CD4-positive, alpha-beta T cell (primary cell): ENCODE results near the gene ABLIM2. TPM values are rescaled to one million over a fixed set of nuclear protein-coding genes. Genes with fewer than 3 reads are reported as not detected.

Source experiments
- ATAC-seq: fragments of 200-7000 bp; cut with Tn5 transposase; one replicate; pipeline ENCODE4 v1.10.0; 2022; ENCODE audit warnings: mild to moderate bottlenecking; ENCODE audit not compliant: poor library complexity
- CTCF ChIA-PET: fragments of 350-600 bp; sonication (Branson Sonifier 250); formaldehyde crosslinking; loops from one replicate; lab custom pipeline; 2021; ENCODE audit warnings: antibody characterized with exemption, inconsistent platforms; lab: Charles Lee
- POLR2A ChIA-PET: fragments of 350-600 bp; sonication (Branson Sonifier 250); formaldehyde crosslinking; loops from one replicate; lab custom pipeline; 2021; ENCODE audit warnings: antibody characterized with exemption, inconsistent platforms; lab: Charles Lee
- DNase-seq, 14 experiments: peaks; one replicate each; pipeline ENCODE4 v3.0.0-alpha.2; 2013 to 2020; ENCODE audit warnings: mixed read lengths in 2 of 14
- H3K27ac ChIP-seq, 2 donors: one replicate each; pipeline versions ENCODE4 v1.5.1 to v1.7.0; 2013; ENCODE audit warnings: low read length in 2 of 2, low read depth in 1 of 2, mild to moderate bottlenecking in 1 of 2
- H3K27me3 ChIP-seq, 2 experiments: 1 replicate in 1 of 2; 2 replicates in 1 of 2; pipeline versions ENCODE4 v1.6.1 to v1.7.0; 2013; ENCODE audit warnings: low read length in 2 of 2, control low read depth in 1 of 2, mild to moderate bottlenecking in 1 of 2, moderate library complexity in 1 of 2; ENCODE audit not compliant: insufficient read depth in 2 of 2, control insufficient read depth in 1 of 2
- H3K36me3 ChIP-seq: one replicate; pipeline ENCODE4 v1.6.1; 2013; ENCODE audit warnings: low read length, control low read depth; ENCODE audit not compliant: insufficient read depth
- H3K4me1 ChIP-seq: one replicate; pipeline ENCODE4 v1.6.1; 2013; ENCODE audit warnings: low read length, control low read depth; ENCODE audit not compliant: insufficient read depth
- H3K4me3 ChIP-seq: one replicate; pipeline ENCODE4 v1.5.1; 2013; ENCODE audit warnings: mild to moderate bottlenecking, low read length, moderate library complexity
- H3K9me3 ChIP-seq, 2 experiments: 1 replicate in 1 of 2; 2 replicates in 1 of 2; pipeline versions ENCODE4 v1.6.1 to v1.7.0; 2013; ENCODE audit warnings: low read length in 2 of 2, mild to moderate bottlenecking in 2 of 2, control low read depth in 1 of 2, moderate library complexity in 1 of 2; ENCODE audit not compliant: control insufficient read depth in 1 of 2, insufficient read depth in 1 of 2
- H3K27ac Mint-ChIP-seq: one replicate; pipeline ENCODE4 v1.8.0; 2020; ENCODE audit warnings: mixed read lengths
- H3K27me3 Mint-ChIP-seq: one replicate; pipeline ENCODE4 v1.8.0; 2021; ENCODE audit warnings: mixed read lengths
- H3K36me3 Mint-ChIP-seq: one replicate; pipeline ENCODE4 v1.8.0; 2021; ENCODE audit warnings: low read depth, mixed read lengths
- H3K4me1 Mint-ChIP-seq: one replicate; pipeline ENCODE4 v1.8.0; 2021; ENCODE audit warnings: low read depth, mixed read lengths
- H3K4me3 Mint-ChIP-seq: one replicate; pipeline ENCODE4 v1.8.0; 2020; ENCODE audit warnings: mild to moderate bottlenecking, mixed read lengths
- H3K9me3 Mint-ChIP-seq: one replicate; pipeline ENCODE4 v1.8.0; 2020; ENCODE audit warnings: mixed read lengths
- intact Hi-C, 2 experiments: fragments of 100-400 bp; cut with DNase I in 1 of 2; cut with micrococcal nuclease in 1 of 2; formaldehyde crosslinking; loops; one replicate each; pipeline versions ENCODE4 v1.15.1 to v1.9.0; 2023 to 2025; cut with DNase I, micrococcal nuclease
- total RNA-seq, 174 experiments: library from RNA in 2 of 174; stranded (reverse) in 2 of 174; gene quantifications; one replicate each; pipeline ENCODE4 v1.2.3 and lab custom pipeline; 2021 to 2026
- TF ChIP-seq, protein P1 (sequence below): fragments of 200-600 bp; IDR thresholded peaks from one replicate; pipeline ENCODE4 v1.8.0; 2022; ENCODE audit warnings: antibody characterized with exemption, mild to moderate bottlenecking

The ABLIM2 gene
- total RNA-seq, 2 experiments from 2014 or later, result 2.5 to 2.7 TPM

DNA sequence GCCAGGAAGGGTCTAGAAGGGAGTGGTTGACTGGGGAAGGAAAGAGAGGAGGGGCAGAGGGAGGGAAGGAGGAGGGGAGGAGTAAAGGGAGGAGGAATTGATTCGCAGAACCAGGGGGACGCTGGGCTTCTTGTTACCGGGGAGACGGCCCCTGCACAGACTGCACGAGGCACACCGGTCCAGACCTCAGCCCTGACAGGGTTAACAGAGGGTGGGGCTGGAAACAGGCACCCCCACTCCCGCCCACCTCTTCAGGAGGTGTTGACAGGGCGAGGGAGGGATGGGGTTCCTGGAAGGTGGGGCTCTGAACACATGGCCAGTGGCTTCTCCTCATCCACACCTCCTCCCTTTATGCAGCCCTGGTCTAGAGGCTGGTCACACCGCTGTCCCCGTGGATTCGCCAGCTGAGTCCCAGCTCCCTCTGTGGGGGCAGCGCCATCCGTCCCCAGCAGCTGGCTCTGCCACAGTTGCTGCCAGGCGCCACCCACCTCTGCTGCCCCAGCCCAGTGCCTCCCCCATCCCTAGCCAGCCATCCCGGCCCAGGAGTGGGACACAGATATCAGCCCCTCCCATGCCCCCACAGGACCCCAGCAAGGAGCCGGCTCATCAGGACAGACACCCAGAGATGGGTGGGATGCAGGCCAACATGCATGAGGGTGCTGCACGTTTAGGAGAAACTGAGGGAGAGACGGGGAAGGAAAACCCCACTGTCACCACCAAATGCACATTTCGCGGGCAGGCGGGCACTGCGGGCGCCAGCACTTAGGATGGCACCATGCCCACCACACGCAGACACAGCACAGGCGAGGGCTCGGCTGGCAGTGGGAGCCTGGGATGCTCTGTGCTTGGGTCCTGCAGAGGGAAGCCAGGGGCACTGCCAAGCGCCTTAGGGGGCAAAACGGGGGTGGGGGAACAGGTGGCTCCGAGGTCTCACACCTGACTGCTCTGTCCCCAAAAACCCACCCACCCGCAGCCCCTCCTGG is 87.6 kb downstream of the ABLIM2 start:
- H3K27me3 ChIP-seq, result peaks cover 0 to 3% of the 10 kb centered on the region in 2 experiments
- no peaks in the 10 kb centered on the region for H3K36me3 Mint-ChIP-seq
- no peak overlapping the region for H3K27ac ChIP-seq
- no peak overlapping the region for H3K4me3 Mint-ChIP-seq
- DNase-seq (no peak), ATAC-seq (no peak)
- H3K4me3 ChIP-seq, result no peak overlapping the region
- POLR2A ChIA-PET, result no interaction called here
- no peaks in the 10 kb centered on the region for H3K4me1 ChIP-seq
- no peak overlapping the region for H3K27ac Mint-ChIP-seq
- TF ChIP-seq, protein P1, sequence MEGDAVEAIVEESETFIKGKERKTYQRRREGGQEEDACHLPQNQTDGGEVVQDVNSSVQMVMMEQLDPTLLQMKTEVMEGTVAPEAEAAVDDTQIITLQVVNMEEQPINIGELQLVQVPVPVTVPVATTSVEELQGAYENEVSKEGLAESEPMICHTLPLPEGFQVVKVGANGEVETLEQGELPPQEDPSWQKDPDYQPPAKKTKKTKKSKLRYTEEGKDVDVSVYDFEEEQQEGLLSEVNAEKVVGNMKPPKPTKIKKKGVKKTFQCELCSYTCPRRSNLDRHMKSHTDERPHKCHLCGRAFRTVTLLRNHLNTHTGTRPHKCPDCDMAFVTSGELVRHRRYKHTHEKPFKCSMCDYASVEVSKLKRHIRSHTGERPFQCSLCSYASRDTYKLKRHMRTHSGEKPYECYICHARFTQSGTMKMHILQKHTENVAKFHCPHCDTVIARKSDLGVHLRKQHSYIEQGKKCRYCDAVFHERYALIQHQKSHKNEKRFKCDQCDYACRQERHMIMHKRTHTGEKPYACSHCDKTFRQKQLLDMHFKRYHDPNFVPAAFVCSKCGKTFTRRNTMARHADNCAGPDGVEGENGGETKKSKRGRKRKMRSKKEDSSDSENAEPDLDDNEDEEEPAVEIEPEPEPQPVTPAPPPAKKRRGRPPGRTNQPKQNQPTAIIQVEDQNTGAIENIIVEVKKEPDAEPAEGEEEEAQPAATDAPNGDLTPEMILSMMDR, result no peak
- H3K4me1 Mint-ChIP-seq, result no peaks in the 10 kb centered on the region
- no peaks in the 10 kb centered on the region for H3K9me3 Mint-ChIP-seq
- H3K27me3 Mint-ChIP-seq, result no peaks in the 10 kb centered on the region
- CTCF ChIA-PET, result no interaction called here
- peaks cover 0 to 17% of the 10 kb centered on the region in 2 experiments for H3K9me3 ChIP-seq
- H3K36me3 ChIP-seq, result no peaks in the 10 kb centered on the region
- intact Hi-C loops, result no loop called here

DNA sequence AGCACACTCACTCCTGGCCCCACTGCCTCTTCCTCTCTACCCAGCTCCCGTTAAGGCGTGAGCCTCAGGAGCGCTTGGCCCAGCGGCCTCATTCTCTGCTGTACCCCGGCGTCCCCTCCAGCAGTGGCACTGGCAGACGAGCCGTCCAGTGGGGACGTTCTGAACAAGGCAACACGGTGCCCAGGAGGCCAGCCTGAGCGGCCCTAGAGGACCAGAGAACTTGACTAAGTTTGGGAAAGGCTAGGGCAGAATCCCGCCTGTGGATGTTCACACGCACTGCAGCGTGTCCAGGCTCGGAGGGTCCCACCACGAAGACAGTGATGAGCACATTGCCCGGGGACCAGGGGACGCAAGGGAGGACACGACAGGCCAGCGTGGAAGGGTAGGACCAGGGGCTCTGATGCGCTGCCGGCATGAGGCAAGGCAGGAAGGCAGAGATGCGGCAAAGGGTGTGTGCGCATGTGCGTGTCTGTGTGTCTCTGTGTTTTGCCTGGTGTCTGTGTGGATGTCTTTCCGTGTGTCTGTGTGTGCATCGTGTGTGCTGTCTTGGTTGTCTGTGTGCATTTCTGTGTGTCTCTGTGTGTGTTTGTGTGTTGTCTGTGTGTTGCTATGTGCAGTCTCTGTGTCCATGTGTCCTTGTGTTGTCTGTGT is 89.4 kb downstream of the ABLIM2 start:
- no peaks in the 10 kb centered on the region for H3K4me1 Mint-ChIP-seq
- Histone ChIP-seq H3K4me3 (no peak overlapping the region), H3K27ac (no peak overlapping the region), H3K9me3 (peaks cover 5 to 30% of the 10 kb centered on the region in 2 experiments), H3K36me3 (no peaks in the 10 kb centered on the region), H3K27me3 (peaks cover 0 to 3% of the 10 kb centered on the region in 2 experiments), H3K4me1 (no peaks in the 10 kb centered on the region)
- intact Hi-C loops, result no loop called here
- H3K36me3 Mint-ChIP-seq, result no peaks in the 10 kb centered on the region
- DNase-seq, result no peak
- no peak overlapping the region for H3K4me3 Mint-ChIP-seq
- no peak overlapping the region for H3K27ac Mint-ChIP-seq
- H3K9me3 Mint-ChIP-seq, result no peaks in the 10 kb centered on the region
- no peak for ATAC-seq
- ChIA-PET POLR2A (no interaction called here), CTCF (no interaction called here)
- no peaks in the 10 kb centered on the region for H3K27me3 Mint-ChIP-seq
- TF ChIP-seq, protein P1, result no peak

DNA sequence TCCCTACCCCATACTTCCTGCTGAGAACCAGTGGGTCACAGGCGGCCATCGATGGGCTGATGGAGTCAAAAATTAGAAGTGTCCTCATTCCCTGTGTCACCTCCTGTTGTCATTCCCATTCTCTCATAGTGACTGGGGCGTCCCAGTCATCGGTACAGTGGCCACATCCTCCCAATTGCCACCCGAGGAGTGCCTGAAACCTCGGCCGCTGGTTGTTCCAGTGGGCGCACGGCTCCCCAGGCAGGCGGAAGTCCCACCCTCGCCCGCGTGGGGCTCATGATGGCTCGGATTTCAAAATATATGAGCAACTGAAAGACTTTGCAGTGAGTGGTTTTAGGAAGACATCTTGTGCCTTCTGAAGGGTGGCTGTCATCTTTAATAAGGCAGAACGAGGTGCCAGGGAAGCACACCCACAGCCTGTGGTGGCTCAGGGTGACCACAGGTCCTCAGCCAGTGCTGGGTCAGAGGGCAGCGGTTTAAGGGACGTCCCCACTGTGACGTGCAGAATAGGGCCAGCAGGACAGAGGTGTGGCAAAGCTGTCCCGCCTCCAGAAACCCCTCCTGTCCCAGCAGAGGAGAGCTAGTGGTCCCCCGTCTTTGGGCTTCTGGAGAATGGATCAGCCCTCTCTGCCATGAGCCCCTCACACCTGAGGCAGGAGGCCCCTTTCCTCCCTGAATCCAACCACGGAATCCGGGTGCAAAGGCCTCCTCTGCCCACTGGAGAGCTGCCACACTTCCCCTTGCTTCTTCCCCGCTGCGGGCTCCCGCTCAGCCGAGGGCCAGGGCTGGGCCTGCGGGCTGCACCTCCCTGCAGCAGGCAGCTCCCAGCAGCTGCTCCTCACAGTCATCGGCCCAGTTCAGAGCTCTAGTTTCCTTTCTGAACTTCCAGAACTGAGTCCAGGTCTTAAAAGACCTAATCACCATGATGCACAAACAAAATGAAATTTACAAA is 90.4 kb downstream of the ABLIM2 start:
- Histone ChIP-seq H3K27ac (no peak overlapping the region), H3K9me3 (peaks cover 11 to 40% of the 10 kb centered on the region in 2 experiments), H3K4me1 (no peaks in the 10 kb centered on the region), H3K27me3 (peaks cover 0 to 3% of the 10 kb centered on the region in 2 experiments), H3K4me3 (no peak overlapping the region), H3K36me3 (no peaks in the 10 kb centered on the region)
- Mint-ChIP-seq H3K9me3 (peaks cover 5% of the 10 kb centered on the region), H3K27me3 (no peaks in the 10 kb centered on the region), H3K4me3 (no peak overlapping the region), H3K27ac (no peak overlapping the region), H3K36me3 (peaks cover 7% of the 10 kb centered on the region), H3K4me1 (no peaks in the 10 kb centered on the region)
- CTCF ChIA-PET, result no interaction called here
- intact Hi-C loops, result no loop called here
- DNase-seq (no peak), ATAC-seq (no peak)
- TF ChIP-seq, protein P1, result no peak
- POLR2A ChIA-PET, result no interaction called here
